HTR-8/SVneo (cell line): ENCODE data around the gene CNGA1.
A peak's percentile ranks its signal among the peaks of the same experiment; 100 is the strongest.

Source experiments
- DNase-seq: peaks from one replicate; pipeline ENCODE4 v3.0.0; 2011; ENCODE audit warnings: low spot score, mixed read lengths; ENCODE audit not compliant: insufficient read length
- FAIRE-seq: peaks from 2 replicates; lab custom pipeline; 2011; peaks lifted over from hg19 to GRCh38; lab: Jason Lieb, UNC

CNGA1 gene

GRCh38 chr4:47914220-47914925 lies 102.1 kb downstream of the CNGA1 start, which contains the start of gene NFXL1:
TSS of gene NFXL1 (minus strand) at chr4:47914583. CDS start at chr4:47914203, 380 bp downstream.
- DNase-seq = peak; percentile 96
- FAIRE-seq = peak; percentile 92

GRCh38 chr4:47913861-47914219 lies 102.6 kb downstream of the CNGA1 start:
- FAIRE-seq (no peak), DNase-seq (peak; percentile 10)

- DNase-seq (peak; percentile 12), FAIRE-seq (no peak)
Measured at GRCh38 chr4:47913330-47913729, 103.2 kb downstream of the CNGA1 start.

- FAIRE-seq (no peak), DNase-seq (no peak)
Measured at GRCh38 chr4:47907089-47907646, 109.3 kb downstream of the CNGA1 start.

- no peak for FAIRE-seq
- no peak for DNase-seq
Measured at GRCh38 chr4:47899639-47900038, 116.8 kb downstream of the CNGA1 start.

- FAIRE-seq (no peak), DNase-seq (no peak)
Measured at GRCh38 chr4:47891928-47892327, 124.6 kb downstream of the CNGA1 start.
